NCI-H82 treated with DMSO at 0.1 percent for 48 hours (cell line): ENCODE data around the gene ZMYND8.
"Not testable (repeated sequence)": the region's sequence is repeated elsewhere in the genome, so short reads cannot be mapped to it uniquely, and the experiment has no call there.

Source experiments
- DNase-seq: peaks from one replicate; lab custom pipeline; 2025; ENCODE audit not compliant: unreplicated experiment; lab: John Stamatoyannopoulos, UW

ZMYND8 gene

GRCh38 chr20:47290666-47291430, 65.7 kb downstream of the ZMYND8 start:
- no peak for DNase-seq

- DNase-seq, result no peak
Measured at GRCh38 chr20:47290008-47290407, 66.5 kb downstream of the ZMYND8 start.

DNA sequence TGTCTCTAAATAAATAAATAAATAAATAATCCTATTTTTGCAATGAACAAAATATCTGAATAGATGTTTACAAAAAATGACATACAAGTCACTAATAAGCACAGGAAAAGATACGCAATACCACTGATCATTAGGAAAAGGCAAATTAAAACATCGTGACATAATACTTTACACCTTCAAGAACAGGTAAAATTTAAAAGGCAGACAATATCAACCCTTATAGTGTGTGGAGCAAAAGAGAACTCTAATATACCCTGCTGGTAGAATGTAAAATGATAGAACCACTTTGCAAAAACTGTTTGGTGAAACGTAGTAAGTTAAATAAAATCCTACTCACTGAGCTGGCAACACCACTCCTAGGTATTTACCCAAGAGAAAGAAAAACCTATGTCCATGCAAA, 67.4 kb downstream of the ZMYND8 start:
- no peak for DNase-seq

DNA sequence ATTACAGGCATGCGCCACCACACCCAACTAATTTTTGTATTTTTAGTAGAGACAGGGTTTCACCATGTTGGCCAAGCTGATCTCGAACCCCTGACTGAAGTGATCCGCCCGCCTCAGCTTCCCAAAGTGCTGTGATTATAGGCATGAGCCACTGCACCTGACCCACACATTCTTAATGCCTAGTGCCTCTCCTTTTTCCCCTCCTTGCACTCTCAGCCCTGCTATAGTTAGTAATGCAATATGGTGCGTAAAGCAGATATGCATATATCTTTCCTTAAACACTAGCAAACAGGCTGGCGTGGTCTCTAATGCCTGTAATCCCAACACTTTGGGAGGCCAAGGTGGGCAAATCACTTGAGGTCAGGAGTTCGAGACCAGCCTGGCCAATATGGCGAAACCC, 68.0 kb downstream of the ZMYND8 start:
- DNase-seq, result not testable (repeated sequence)

DNA sequence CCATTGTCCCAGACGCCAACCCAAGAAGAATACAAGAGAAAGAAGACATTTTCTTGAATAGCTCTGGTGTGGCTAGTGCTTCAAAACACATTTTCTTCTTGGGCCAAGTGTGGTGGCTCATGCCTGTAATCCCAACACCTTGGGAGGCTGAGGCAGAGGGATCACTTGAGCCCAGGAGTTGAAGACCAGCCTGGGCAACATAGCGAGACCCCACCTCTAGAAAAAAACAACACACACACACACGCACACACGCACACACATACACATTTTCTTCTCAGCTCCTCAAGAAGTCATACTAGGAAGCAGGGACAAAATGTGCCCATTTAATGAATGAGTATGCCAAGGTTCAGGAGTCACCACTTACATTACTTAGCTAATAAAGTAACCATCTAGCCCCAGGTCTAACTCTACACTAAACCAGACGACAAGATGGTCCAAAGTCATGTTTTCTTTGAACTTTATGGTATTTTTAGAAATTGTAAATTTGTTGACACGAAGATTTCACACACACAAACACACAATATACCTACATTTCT, 68.8 kb downstream of the ZMYND8 start:
- no peak for DNase-seq

GRCh38 chr20:47286681-47287080, 69.8 kb downstream of the ZMYND8 start:
- DNase-seq, result no peak

DNA sequence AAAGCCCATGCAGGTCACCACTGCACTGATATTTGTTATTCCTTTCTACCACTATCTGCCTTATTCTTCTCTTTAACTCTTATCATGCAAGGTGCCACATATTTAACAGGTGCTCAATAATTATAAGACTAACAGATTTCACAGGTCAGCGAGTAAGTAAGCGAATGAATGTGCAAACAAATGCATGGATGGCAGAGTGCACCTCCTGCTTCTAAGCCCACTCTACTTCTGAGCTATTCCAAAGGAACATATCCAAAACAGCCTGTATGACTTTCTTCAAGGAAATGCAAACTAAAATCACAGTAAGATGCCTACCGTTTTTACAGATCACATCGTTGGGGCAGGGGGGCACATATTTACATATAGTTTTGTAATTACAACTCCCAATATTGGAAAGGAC, 71.3 kb downstream of the ZMYND8 start:
- no peak for DNase-seq

GRCh38 chr20:47284373-47284772, 72.1 kb downstream of the ZMYND8 start:
- no peak for DNase-seq

GRCh38 chr20:47283411-47283810, 73.1 kb downstream of the ZMYND8 start:
- no peak for DNase-seq

GRCh38 chr20:47282864-47283263, 73.6 kb downstream of the ZMYND8 start:
- DNase-seq, result no peak

- DNase-seq, result no peak
Measured at GRCh38 chr20:47281376-47281775, 75.1 kb downstream of the ZMYND8 start.

- no peak for DNase-seq
Measured at GRCh38 chr20:47280668-47281067, 75.8 kb downstream of the ZMYND8 start.

DNA sequence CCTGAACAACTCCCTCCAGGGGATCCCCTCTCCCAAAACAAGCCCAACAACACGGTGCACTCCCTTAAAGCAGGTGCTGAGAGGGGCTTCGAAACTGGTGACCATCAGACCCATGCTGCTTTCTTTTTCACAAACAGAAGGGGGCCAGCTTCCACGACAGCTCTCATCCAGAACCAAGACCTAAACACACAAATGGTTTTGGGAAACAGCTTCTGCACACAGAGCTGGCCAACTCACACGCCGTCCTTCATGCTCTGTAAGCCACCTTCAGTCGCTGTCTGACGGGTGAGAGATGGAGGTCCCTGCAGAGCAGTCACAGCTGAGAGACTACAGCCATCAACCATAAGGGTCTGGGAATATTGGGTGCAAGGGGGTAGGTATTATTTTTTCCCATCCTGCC, 76.3 kb downstream of the ZMYND8 start:
- no peak for DNase-seq

- DNase-seq, result no peak
Measured at GRCh38 chr20:47278907-47279348, 77.6 kb downstream of the ZMYND8 start.

- DNase-seq, result not testable (repeated sequence)
Measured at GRCh38 chr20:47277535-47277872, 79.0 kb downstream of the ZMYND8 start.

DNA sequence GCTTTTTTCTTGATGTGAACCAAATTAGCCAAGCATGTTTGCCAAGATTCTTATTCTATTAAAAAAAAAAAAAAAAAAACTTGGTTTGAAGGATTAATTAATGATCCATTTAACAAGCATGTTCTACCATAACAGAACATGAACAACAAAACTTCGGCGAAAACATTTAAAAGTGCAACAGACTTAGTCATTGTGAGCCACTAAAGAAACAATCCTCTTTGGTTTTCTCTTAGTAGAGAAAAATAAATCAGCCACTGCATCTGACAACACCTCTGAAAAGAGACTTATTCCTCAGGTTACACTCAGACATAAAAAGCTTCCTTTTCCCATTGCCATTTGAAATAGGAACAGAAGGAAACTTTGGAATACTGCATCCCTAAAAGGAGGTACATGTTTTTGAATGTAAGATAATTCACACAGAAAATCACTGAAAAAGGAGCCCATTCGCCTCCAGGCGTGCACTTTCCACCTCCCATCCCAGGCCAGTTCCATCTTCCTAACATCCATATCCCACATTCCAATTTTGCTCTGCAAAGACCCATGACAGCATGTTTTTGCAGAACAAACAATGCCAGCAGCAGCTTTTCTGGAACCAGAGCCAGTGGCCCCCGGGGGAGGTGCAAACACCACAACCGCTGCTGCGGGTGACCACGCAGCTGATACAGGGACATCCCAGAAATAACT, 79.5 kb downstream of the ZMYND8 start:
- no peak for DNase-seq

DNA sequence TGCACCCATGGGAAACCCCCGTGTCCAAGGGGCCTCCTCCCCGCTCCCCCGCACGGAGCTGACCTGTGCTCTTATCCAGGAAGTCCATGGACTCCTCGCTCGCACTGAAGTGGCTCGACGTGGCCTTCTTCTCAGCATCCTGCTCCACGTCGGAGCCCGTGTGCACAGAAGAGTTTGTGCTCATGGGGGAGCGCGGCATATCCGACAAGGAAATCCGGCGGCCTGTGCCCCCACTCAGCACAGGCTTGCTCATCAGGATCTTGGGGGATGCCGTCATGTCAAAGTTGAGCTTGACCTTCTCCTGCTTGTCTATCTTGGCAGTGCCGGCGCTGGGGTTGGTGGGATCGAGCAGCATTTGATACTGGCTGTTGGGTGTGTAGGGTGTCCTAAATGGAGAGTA, 80.2 kb downstream of the ZMYND8 start:
- DNase-seq, result no peak

GRCh38 chr20:47275548-47275947, 81.0 kb downstream of the ZMYND8 start:
- DNase-seq, result no peak

GRCh38 chr20:47274401-47275108, 81.9 kb downstream of the ZMYND8 start:
- DNase-seq, result no peak

- no peak for DNase-seq
Measured at GRCh38 chr20:47273591-47274235, 82.8 kb downstream of the ZMYND8 start.

- peak; percentile 25 for DNase-seq
Measured at GRCh38 chr20:47272893-47273590, 83.5 kb downstream of the ZMYND8 start.
